KG1 (cell line): Measurements from ENCODE around the gene ADGRG2.

Experiments
- DNase-seq: peaks from one replicate; lab custom pipeline; 2025; lab: John Stamatoyannopoulos, UW

Gene ADGRG2

GRCh38 chrX:19121898-19122640 lies at the start of gene ADGRG2:
ADGRG2 (minus strand) TSS chrX:19122468; CDS start chrX:19068834, 53,634 bp downstream.
- DNase-seq = no peak

GRCh38 chrX:19168609-19169008 lies 46.3 kb upstream of the ADGRG2 start:
- DNase-seq = no peak

- no peak for DNase-seq
Measured at GRCh38 chrX:19162851-19163250, 40.6 kb upstream of the ADGRG2 start.

GRCh38 chrX:19156186-19156585 lies 33.9 kb upstream of the ADGRG2 start:
- no peak for DNase-seq

- no peak for DNase-seq
Measured at GRCh38 chrX:19152762-19153161, 30.5 kb upstream of the ADGRG2 start.

GRCh38 chrX:19137067-19137466 lies 14.8 kb upstream of the ADGRG2 start:
- DNase-seq = no peak

GRCh38 chrX:19133784-19134183 lies 11.5 kb upstream of the ADGRG2 start:
- DNase-seq = no peak

- DNase-seq = no peak
Measured at GRCh38 chrX:19133231-19133630, 11.0 kb upstream of the ADGRG2 start.

GRCh38 chrX:19130628-19131027 lies 8.4 kb upstream of the ADGRG2 start:
- DNase-seq = no peak

GRCh38 chrX:19129694-19130093 lies 7.4 kb upstream of the ADGRG2 start:
- no peak for DNase-seq

GRCh38 chrX:19127649-19128168 lies 5.4 kb upstream of the ADGRG2 start:
- DNase-seq = no peak

- DNase-seq = no peak
Measured at GRCh38 chrX:19122641-19123009, 357 bp upstream of the ADGRG2 start.

GRCh38 chrX:19121466-19121865 lies 802 bp downstream of the ADGRG2 start:
- DNase-seq = no peak

GRCh38 chrX:19110642-19111041 lies 11.6 kb downstream of the ADGRG2 start:
- DNase-seq = no peak

GRCh38 chrX:19107035-19107434 lies 15.2 kb downstream of the ADGRG2 start:
- DNase-seq = no peak

- DNase-seq = no peak
Measured at GRCh38 chrX:19100586-19100985, 21.7 kb downstream of the ADGRG2 start.

GRCh38 chrX:19097553-19098283 lies 24.6 kb downstream of the ADGRG2 start:
- no peak for DNase-seq

GRCh38 chrX:19096586-19096985 lies 25.7 kb downstream of the ADGRG2 start:
- no peak for DNase-seq

- DNase-seq = no peak
Measured at GRCh38 chrX:19094654-19095053, 27.6 kb downstream of the ADGRG2 start.

GRCh38 chrX:19091596-19091995 lies 30.7 kb downstream of the ADGRG2 start:
- DNase-seq = no peak

GRCh38 chrX:19089555-19090040 lies 32.7 kb downstream of the ADGRG2 start:
- DNase-seq = no peak

- DNase-seq = no peak
Measured at GRCh38 chrX:19086102-19086772, 36.0 kb downstream of the ADGRG2 start.

GRCh38 chrX:19085666-19086065 lies 36.6 kb downstream of the ADGRG2 start:
- DNase-seq = no peak
